ENCODE measurements around the gene RHEX. TPM values are rescaled to one million over a fixed set of nuclear protein-coding genes. Genes with fewer than 3 reads are reported as not detected.

RHEX gene
- total RNA-seq, 1 donor from 2014 or later: 3.1 TPM

DNA sequence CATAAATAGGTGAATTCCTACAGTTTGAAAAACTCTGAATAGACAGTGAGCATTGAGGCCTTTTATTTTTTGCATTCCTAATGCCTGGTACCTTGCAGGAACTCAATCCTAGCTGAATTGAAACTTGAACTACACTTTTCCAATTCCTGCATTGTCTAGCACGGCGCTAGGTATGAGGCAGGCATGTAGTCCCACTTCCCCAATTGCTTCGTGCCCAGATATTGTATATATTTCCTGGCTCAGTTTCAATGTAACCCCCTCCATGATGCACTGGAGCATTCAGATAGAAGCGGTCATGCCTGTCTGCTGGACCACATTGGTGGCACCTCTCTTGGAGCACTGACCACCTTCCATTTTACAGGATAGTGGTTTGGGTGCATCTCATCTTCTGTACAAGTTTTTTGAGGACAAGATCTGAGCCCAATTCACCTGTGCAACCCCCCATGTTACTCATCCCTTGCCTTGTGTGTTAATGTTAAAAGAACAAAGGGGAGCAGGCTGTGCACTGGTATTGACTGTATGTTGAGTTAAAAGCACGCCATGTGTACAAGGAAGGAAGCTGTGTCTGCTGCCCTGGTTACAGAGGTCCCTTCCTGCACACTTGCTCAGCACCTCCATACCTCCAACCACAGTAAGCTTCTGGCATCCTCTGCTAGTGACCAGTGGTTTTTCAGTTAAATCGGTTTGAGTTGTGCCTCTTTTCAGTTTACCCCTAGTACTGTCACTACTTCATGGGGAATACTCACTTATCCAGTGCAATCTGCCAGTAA, 39.8 kb upstream of the RHEX start:
- Histone ChIP-seq H3K36me3 (ENCODE audit: control insufficient read depth in 3 of 3, insufficient read depth in 3 of 3, low read length in 3 of 3) (no peaks in the 10 kb centered on the region), H3K4me3 (ENCODE audit: low read length in 3 of 3) (no peak overlapping the region), H3K27ac (ENCODE audit: low read depth, low read length) (no peak overlapping the region), H3K27me3 (ENCODE audit: control insufficient read depth in 3 of 3, insufficient read depth in 3 of 3, low read length in 3 of 3) (peaks cover 0 to 4% (median 0%) of the 10 kb centered on the region in 3 donors), H3K9me3 (ENCODE audit: control insufficient read depth in 3 of 3, low read length in 3 of 3) (no peaks in the 10 kb centered on the region), H3K4me1 (ENCODE audit: control insufficient read depth in 3 of 3, insufficient read depth in 3 of 3, low read length in 3 of 3) (peaks cover 0 to 10% (median 3%) of the 10 kb centered on the region in 3 donors), H3K9ac (ENCODE audit: low read depth in 1 of 3, low read length in 3 of 3) (no peak overlapping the region)

DNA sequence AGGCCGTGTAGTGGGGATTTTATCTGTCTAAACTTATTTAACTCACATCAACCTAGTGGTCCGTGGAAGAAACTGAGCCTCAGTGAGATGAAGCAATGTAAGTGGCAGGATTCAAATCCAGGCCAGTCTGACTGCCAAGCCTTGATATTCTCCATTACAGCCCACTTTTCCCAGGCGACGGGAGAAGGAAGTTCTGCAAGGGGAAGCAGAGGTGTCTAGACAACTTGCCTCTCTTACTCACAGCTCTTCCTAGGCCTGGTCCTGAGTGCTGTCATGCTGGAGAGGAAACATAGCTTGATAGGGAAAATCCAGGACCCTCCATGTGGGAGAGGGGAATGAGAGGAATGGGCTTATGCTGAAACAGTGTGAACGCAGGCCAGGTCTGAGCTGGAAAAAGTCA, 38.4 kb upstream of the RHEX start:
- Histone ChIP-seq H3K36me3 (ENCODE audit: control insufficient read depth in 3 of 3, insufficient read depth in 3 of 3, low read length in 3 of 3) (no peaks in the 10 kb centered on the region), H3K27me3 (ENCODE audit: control insufficient read depth in 3 of 3, insufficient read depth in 3 of 3, low read length in 3 of 3) (peaks cover 0 to 4% (median 0%) of the 10 kb centered on the region in 3 donors), H3K4me1 (ENCODE audit: control insufficient read depth in 3 of 3, insufficient read depth in 3 of 3, low read length in 3 of 3) (peaks cover 0 to 10% (median 0%) of the 10 kb centered on the region in 3 donors), H3K4me3 (ENCODE audit: low read length in 3 of 3) (no peak overlapping the region), H3K27ac (ENCODE audit: low read depth, low read length) (no peak overlapping the region), H3K9ac (ENCODE audit: low read depth in 1 of 3, low read length in 3 of 3) (no peak overlapping the region), H3K9me3 (ENCODE audit: control insufficient read depth in 3 of 3, low read length in 3 of 3) (no peaks in the 10 kb centered on the region)

DNA sequence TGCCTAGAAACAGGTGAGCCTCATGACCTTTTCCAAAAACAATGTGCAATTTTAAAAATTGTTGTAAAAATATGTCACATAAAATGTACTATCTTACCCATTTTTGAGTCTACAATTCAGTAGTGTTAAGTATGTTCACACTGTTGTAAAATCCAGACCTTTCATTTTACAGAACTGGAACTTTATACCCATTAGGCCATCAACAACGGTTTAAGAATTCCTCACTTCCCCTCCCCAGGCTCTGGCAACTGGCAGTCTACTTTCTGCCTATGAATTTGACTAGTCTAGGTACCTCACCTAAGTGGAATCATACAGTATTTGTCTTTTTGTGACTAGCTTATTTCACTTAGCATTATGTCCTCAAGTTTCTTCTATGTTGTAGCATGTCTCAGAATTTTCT, 37.9 kb upstream of the RHEX start:
- no peaks in the 10 kb centered on the region for H3K9me3 ChIP-seq (ENCODE audit: control insufficient read depth in 3 of 3, low read length in 3 of 3)

DNA sequence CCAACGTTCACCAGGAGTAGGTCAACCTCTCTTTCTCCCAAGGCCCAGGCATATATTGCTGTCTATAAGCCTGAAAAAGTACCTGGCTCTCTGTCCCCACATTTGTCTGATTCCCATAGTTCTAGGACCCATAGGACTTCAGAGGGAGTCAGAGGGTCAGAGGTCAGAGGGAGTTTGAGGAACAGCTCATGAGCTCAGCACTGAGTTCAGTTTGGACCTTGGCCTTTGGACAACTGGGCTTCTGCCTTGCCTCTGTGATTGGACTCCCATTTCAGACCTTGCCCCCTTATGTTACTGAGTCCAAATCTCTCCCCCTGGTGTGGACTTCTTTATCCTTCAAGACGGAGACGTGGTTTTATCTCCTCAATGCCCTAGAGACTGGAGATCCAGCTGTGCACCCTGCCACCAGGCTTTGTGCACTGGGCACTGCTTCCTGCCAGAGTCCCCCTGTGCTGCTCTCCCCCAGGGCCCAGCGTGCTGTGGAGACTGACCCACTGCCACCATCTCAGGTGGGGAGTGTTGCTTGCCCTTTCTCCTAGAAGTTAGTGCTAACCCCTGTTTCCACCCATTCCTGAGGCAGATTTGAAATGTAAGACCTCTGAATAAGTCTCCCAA, 32.5 kb upstream of the RHEX start:
- H3K27ac ChIP-seq (ENCODE audit: low read depth, low read length): no peak overlapping the region
- H3K9ac ChIP-seq (ENCODE audit: low read depth in 1 of 3, low read length in 3 of 3): no peak overlapping the region
- H3K4me3 ChIP-seq (ENCODE audit: low read length in 3 of 3): no peak overlapping the region
- no peaks in the 10 kb centered on the region for H3K4me1 ChIP-seq (ENCODE audit: control insufficient read depth in 3 of 3, insufficient read depth in 3 of 3, low read length in 3 of 3)
- H3K36me3 ChIP-seq (ENCODE audit: control insufficient read depth in 3 of 3, insufficient read depth in 3 of 3, low read length in 3 of 3): no peaks in the 10 kb centered on the region
- no peaks in the 10 kb centered on the region for H3K9me3 ChIP-seq (ENCODE audit: control insufficient read depth in 3 of 3, low read length in 3 of 3)
- no peaks in the 10 kb centered on the region for H3K27me3 ChIP-seq (ENCODE audit: control insufficient read depth in 3 of 3, insufficient read depth in 3 of 3, low read length in 3 of 3)

More for the DNA sequence above, 37.9 kb upstream of the RHEX start:
- H3K27me3 ChIP-seq (ENCODE audit: control insufficient read depth in 3 of 3, insufficient read depth in 3 of 3, low read length in 3 of 3): peaks cover 0 to 4% (median 0%) of the 10 kb centered on the region in 3 donors
- peaks cover 0 to 10% (median 0%) of the 10 kb centered on the region in 3 donors for H3K4me1 ChIP-seq (ENCODE audit: control insufficient read depth in 3 of 3, insufficient read depth in 3 of 3, low read length in 3 of 3)
- no peak overlapping the region for H3K27ac ChIP-seq (ENCODE audit: low read depth, low read length)
- no peaks in the 10 kb centered on the region for H3K36me3 ChIP-seq (ENCODE audit: control insufficient read depth in 3 of 3, insufficient read depth in 3 of 3, low read length in 3 of 3)
- no peak overlapping the region for H3K4me3 ChIP-seq (ENCODE audit: low read length in 3 of 3)
- no peak overlapping the region for H3K9ac ChIP-seq (ENCODE audit: low read depth in 1 of 3, low read length in 3 of 3)

DNA sequence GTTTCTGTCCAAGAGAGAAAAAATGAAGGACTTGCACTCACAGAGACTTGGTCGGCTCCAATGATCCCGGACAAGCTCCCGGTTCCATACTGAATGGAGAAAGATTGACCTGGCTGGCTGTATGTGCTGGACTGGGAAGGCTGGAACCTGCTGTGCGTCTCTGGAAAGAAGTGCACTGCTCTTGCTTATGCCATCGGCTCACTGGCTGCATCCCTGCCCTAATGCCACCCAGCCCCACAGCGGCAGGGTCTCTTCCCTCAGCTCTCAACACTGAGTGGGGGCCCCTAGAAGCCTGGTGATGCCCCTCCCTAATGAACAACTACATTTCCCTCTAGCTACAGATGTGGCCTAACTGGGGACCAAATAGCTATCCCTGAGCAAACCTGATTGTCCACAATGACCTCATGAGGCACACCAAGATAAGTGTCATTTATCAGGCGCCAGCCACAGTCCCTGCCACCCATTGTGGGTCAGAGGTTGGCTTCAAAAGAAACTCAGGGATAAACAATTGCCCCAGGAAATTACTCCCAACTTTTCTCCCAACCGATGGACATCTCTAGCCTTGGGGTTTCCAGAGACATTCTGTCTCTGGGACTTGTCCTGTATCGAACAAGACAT, 31.9 kb upstream of the RHEX start:
- H3K4me3 ChIP-seq (ENCODE audit: low read length in 3 of 3): no peak overlapping the region

DNA sequence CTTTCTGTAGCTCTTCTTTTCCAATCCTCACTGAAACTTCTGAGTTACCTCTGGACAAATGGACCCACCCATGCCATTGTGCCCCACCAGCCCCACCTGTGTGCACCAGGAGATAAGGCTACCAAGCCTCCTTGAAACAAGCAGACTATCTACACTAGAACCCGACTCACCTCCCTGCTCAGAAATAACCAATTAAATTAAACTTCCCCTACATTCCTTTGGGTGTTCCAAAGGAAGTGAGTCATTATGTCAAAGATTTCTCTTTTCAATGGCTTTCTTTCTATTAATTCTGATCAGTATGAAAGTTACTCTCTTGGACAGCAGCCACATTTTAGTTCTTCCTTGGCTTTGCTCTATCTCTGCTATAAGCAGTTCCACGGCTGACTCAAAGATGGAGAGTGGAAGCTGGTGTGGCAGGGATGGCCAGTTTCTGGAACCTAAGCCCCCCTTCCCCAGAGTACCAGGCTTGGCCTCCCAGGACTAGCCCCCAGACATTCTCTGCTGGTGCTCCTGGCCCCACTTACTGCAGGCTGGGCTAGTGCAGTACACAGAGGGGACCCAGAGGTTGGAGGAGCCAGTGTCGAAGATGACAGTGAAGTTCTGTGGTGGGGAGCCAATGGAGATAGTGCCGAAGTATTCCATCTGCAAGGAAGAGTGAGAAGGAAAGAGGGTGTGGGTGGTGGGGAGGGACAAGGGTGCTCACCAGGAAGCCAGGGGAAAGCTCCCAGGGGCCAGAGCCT, 31.2 kb upstream of the RHEX start:
- Histone ChIP-seq H3K4me3 (ENCODE audit: low read length in 3 of 3) (no peak overlapping the region), H3K27ac (ENCODE audit: low read depth, low read length) (no peak overlapping the region), H3K27me3 (ENCODE audit: control insufficient read depth in 3 of 3, insufficient read depth in 3 of 3, low read length in 3 of 3) (no peaks in the 10 kb centered on the region), H3K36me3 (ENCODE audit: control insufficient read depth in 3 of 3, insufficient read depth in 3 of 3, low read length in 3 of 3) (no peaks in the 10 kb centered on the region), H3K9ac (ENCODE audit: low read depth in 1 of 3, low read length in 3 of 3) (no peak overlapping the region), H3K9me3 (ENCODE audit: control insufficient read depth in 3 of 3, low read length in 3 of 3) (no peaks in the 10 kb centered on the region), H3K4me1 (ENCODE audit: control insufficient read depth in 3 of 3, insufficient read depth in 3 of 3, low read length in 3 of 3) (no peaks in the 10 kb centered on the region)

More for the DNA sequence above, 31.9 kb upstream of the RHEX start:
- no peaks in the 10 kb centered on the region for H3K4me1 ChIP-seq (ENCODE audit: control insufficient read depth in 3 of 3, insufficient read depth in 3 of 3, low read length in 3 of 3)
- no peak overlapping the region for H3K9ac ChIP-seq (ENCODE audit: low read depth in 1 of 3, low read length in 3 of 3)
- H3K27ac ChIP-seq (ENCODE audit: low read depth, low read length): no peak overlapping the region
- no peaks in the 10 kb centered on the region for H3K36me3 ChIP-seq (ENCODE audit: control insufficient read depth in 3 of 3, insufficient read depth in 3 of 3, low read length in 3 of 3)
- H3K9me3 ChIP-seq (ENCODE audit: control insufficient read depth in 3 of 3, low read length in 3 of 3): no peaks in the 10 kb centered on the region
- H3K27me3 ChIP-seq (ENCODE audit: control insufficient read depth in 3 of 3, insufficient read depth in 3 of 3, low read length in 3 of 3): no peaks in the 10 kb centered on the region

DNA sequence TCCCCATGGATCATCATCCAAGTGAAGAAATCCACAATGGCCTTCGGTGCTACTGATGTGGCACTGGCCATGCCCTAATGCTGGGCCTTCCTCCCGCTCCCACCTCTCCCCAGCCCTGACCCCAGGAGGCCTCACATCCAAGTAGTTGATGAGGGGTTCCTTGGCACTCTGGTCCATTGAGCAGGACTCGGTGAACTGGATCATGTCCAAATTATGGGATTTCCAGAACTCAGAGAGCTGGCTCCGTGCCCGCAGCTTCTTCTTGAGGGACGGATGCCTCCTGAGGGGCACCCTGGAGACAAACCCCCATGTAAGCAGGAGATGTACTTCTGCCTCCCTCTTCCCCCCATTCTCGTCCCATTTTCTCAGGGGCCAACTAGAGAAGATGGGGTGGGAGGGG, 30.2 kb upstream of the RHEX start:
- H3K36me3 ChIP-seq (ENCODE audit: control insufficient read depth in 3 of 3, insufficient read depth in 3 of 3, low read length in 3 of 3): no peaks in the 10 kb centered on the region
- H3K27me3 ChIP-seq (ENCODE audit: control insufficient read depth in 3 of 3, insufficient read depth in 3 of 3, low read length in 3 of 3): no peaks in the 10 kb centered on the region
- H3K4me1 ChIP-seq (ENCODE audit: control insufficient read depth in 3 of 3, insufficient read depth in 3 of 3, low read length in 3 of 3): no peaks in the 10 kb centered on the region
- H3K4me3 ChIP-seq (ENCODE audit: low read length in 3 of 3): no peak overlapping the region
- H3K9ac ChIP-seq (ENCODE audit: low read depth in 1 of 3, low read length in 3 of 3): no peak overlapping the region
- no peaks in the 10 kb centered on the region for H3K9me3 ChIP-seq (ENCODE audit: control insufficient read depth in 3 of 3, low read length in 3 of 3)
- no peak overlapping the region for H3K27ac ChIP-seq (ENCODE audit: low read depth, low read length)

DNA sequence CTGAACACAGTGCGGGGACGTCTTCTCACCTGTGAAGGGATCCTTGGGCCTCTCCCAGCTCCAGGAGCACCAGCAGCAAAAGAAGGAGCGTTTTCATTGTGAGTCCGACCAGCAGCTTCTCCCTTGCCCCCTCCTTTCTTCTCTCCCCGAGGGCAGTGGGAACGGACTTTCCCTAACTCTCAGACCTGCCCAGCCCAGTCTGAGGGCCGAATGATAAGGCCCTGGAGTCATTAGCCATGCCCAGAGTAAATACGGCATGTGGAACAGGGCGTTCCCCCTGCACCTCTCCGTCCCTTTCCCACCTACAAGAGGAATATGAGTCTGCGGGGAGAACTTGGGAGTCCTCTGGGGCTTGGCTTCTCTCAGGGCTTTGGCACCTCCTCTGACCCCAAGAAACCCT, 29.3 kb upstream of the RHEX start, which contains the start of gene CTSE:
Gene CTSE (minus strand): TSS at position 201 of the 400 bp plus-strand sequence. CDS start 104 bp downstream, at position 97.
- H3K4me3 ChIP-seq (ENCODE audit: low read length in 3 of 3): no peak within 1 kb of the TSS
- no peak within 1 kb of the TSS for H3K9ac ChIP-seq (ENCODE audit: low read depth in 1 of 3, low read length in 3 of 3)
- H3K36me3 ChIP-seq (ENCODE audit: control insufficient read depth in 3 of 3, insufficient read depth in 3 of 3, low read length in 3 of 3): no peaks in the 10 kb centered on the region
- no peaks in the 10 kb centered on the region for H3K4me1 ChIP-seq (ENCODE audit: control insufficient read depth in 3 of 3, insufficient read depth in 3 of 3, low read length in 3 of 3)
- no peaks in the 10 kb centered on the region for H3K27me3 ChIP-seq (ENCODE audit: control insufficient read depth in 3 of 3, insufficient read depth in 3 of 3, low read length in 3 of 3)
- no peak within 1 kb of the TSS for H3K27ac ChIP-seq (ENCODE audit: low read depth, low read length)
- no peaks in the 10 kb centered on the region for H3K9me3 ChIP-seq (ENCODE audit: control insufficient read depth in 3 of 3, low read length in 3 of 3)

DNA sequence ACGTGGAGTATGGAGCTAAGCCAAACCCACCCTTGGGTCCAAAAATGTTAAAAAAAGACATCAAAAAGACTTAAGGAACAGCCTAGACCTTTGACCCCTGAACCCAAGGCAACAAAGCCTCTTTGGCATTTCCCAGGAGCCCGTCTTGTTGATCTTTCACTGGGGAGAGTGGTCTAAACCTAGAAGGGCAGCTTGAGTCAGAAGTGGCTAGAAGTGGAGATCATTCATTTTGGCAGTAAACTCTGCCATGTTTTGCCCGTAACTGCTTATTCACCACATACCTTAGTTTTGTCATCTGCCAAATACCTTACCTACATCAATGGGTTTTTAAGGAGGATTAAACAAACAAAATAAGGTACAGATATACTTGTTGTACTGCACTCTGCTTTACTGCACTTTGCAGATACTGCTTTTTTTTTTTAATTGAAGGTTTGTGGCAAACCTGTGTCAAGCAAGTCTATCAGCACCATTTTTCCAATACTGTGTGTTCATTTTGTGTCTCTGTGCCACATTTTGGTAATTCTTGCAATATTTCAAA, 27.6 kb upstream of the RHEX start:
- Histone ChIP-seq H3K9me3 (ENCODE audit: control insufficient read depth in 3 of 3, low read length in 3 of 3) (no peaks in the 10 kb centered on the region), H3K4me1 (ENCODE audit: control insufficient read depth in 3 of 3, insufficient read depth in 3 of 3, low read length in 3 of 3) (peaks cover 0 to 3% (median 0%) of the 10 kb centered on the region in 3 donors), H3K36me3 (ENCODE audit: control insufficient read depth in 3 of 3, insufficient read depth in 3 of 3, low read length in 3 of 3) (no peaks in the 10 kb centered on the region), H3K9ac (ENCODE audit: low read depth in 1 of 3, low read length in 3 of 3) (no peak overlapping the region), H3K4me3 (ENCODE audit: low read length in 3 of 3) (no peak overlapping the region), H3K27ac (ENCODE audit: low read depth, low read length) (no peak overlapping the region), H3K27me3 (ENCODE audit: control insufficient read depth in 3 of 3, insufficient read depth in 3 of 3, low read length in 3 of 3) (no peaks in the 10 kb centered on the region)

All from skeletal muscle tissue (tissue), 4 donors.